ENCODE results near the gene DONSON.
A peak's percentile ranks its signal among the peaks of the same experiment; 100 is the strongest.

Gene DONSON

DNA sequence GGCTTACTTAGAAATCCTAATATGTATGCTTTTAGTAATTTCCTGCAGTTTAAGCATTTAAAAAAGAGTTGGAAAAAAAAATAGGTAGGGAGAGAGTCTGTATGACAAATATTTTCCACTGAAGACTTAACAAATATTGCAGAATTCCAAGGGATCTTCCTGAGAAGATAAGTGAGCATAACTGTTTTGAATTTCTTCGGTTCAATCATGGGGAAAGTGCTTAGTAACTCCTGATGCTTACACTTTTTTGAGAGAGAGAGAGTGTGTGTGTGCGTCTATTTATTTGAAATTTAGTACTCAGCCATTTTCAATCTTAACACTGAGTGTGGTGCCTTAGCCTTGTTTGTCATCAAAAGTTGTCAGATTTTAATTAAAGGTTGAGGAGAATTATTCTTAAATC is 27.1 kb downstream of the DONSON start:
- no peak for DNase-seq

- no peak for DNase-seq
These were observed 27.5 kb downstream of the DONSON start for GRCh38 chr21:33560965-33561364.

GRCh38 chr21:33559813-33560212 is 28.7 kb downstream of the DONSON start:
- no peak for DNase-seq

- DNase-seq: no peak
These were observed 29.6 kb downstream of the DONSON start for GRCh38 chr21:33558777-33559421.

GRCh38 chr21:33557447-33557846 is 31.0 kb downstream of the DONSON start:
- DNase-seq: no peak

DNA sequence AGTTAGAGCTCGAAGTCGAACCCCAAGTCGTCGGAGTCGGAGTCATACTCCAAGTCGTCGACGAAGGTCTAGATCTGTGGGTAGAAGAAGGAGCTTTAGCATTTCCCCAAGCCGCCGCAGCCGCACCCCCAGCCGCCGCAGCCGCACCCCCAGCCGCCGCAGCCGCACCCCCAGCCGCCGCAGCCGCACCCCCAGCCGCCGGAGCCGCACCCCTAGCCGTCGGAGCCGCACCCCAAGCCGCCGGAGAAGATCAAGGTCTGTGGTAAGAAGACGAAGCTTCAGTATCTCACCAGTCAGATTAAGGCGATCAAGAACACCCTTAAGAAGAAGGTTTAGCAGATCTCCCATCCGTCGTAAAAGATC is 33.5 kb downstream of the DONSON start:
- peak; percentile 22 for DNase-seq

DNA sequence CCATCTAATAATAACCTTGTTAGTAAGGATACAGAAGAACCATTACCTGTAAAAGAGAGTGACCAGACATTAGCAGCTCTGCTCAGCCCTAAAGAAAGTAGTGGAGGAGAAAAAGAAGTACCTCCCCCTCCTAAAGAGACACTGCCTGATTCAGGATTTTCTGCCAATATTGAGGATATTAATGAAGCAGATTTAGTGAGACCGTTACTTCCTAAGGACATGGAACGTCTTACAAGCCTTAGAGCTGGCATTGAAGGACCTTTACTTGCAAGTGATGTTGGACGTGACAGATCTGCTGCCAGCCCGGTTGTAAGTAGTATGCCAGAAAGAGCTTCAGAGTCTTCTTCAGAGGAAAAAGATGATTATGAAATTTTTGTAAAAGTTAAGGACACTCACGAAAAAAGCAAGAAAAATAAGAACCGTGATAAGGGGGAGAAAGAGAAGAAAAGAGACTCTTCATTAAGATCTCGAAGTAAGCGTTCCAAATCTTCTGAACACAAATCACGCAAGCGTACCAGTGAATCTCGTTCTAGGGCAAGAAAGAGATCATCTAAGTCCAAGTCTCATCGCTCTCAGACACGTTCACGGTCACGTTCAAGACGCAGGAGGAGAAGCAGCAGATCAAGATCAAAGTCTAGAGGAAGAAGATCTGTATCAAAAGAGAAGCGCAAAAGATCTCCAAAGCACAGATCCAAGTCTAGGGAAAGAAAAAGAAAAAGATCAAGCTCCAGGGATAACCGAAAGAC is 34.1 kb downstream of the DONSON start:
- no peak for DNase-seq

GRCh38 chr21:33552999-33553598 is 35.4 kb downstream of the DONSON start:
- no peak for DNase-seq

- no peak for DNase-seq
These were observed 36.1 kb downstream of the DONSON start for GRCh38 chr21:33552093-33552998.

DNA sequence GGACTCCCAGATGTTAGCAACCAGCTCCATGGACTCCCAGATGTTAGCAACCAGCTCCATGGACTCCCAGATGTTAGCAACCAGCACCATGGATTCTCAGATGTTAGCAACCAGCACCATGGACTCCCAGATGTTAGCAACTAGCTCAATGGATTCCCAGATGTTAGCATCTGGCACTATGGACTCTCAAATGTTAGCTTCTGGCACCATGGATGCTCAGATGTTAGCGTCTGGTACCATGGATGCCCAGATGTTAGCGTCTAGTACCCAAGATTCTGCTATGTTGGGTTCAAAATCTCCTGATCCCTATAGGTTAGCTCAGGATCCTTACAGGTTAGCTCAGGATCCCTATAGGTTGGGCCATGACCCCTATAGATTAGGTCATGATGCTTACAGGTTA is 36.8 kb downstream of the DONSON start:
- DNase-seq: no peak

DNA sequence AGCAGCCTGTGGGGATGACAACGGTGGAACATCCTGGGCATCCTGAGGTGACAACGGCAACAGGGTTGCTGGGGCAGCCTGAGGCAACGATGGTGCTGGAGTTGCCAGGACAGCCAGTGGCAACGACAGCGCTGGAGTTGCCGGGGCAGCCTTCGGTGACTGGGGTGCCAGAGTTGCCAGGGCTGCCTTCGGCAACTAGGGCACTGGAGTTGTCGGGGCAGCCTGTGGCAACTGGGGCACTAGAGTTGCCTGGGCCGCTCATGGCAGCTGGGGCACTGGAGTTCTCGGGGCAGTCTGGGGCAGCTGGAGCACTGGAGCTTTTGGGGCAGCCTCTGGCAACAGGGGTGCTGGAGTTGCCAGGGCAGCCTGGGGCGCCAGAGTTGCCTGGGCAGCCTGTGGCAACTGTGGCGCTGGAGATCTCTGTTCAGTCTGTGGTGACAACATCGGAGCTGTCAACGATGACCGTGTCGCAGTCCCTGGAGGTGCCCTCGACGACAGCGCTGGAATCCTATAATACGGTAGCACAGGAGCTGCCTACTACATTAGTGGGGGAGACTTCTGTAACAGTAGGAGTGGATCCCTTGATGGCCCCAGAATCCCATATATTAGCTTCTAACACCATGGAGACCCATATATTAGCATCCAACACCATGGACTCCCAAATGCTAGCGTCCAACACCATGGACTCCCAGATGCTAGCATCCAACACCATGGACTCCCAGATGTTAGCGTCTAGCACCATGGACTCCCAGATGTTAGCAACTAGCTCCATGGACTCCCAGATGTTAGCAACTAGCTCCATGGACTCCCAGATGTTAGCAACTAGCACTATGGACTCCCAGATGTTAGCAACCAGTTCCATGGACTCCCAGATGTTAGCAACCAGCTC is 37.5 kb downstream of the DONSON start:
- DNase-seq: no peak

DNA sequence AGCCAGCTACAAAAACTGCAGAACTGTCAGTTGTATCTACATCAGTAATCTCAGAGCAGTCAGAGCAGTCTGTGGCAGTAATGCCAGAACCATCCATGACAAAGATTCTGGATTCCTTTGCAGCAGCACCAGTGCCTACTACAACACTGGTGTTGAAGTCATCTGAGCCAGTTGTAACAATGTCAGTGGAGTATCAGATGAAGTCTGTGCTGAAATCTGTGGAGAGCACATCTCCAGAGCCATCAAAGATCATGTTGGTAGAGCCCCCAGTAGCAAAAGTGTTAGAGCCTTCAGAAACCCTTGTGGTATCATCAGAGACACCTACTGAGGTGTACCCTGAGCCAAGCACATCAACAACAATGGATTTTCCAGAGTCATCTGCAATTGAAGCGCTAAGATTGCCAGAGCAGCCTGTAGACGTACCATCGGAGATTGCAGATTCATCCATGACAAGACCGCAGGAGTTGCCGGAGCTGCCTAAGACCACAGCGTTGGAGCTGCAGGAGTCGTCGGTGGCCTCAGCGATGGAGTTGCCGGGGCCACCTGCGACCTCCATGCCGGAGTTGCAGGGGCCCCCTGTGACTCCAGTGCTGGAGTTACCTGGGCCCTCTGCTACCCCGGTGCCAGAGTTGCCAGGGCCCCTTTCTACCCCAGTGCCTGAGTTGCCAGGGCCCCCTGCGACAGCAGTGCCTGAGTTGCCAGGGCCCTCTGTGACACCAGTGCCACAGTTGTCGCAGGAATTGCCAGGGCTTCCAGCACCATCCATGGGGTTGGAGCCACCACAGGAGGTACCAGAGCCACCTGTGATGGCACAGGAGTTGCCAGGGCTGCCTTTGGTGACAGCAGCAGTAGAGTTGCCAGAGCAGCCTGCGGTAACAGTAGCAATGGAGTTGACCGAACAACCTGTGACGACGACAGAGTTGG is 38.4 kb downstream of the DONSON start:
- no peak for DNase-seq

GRCh38 chr21:33546086-33546485 is 42.4 kb downstream of the DONSON start:
- DNase-seq: peak; percentile 65

DNA sequence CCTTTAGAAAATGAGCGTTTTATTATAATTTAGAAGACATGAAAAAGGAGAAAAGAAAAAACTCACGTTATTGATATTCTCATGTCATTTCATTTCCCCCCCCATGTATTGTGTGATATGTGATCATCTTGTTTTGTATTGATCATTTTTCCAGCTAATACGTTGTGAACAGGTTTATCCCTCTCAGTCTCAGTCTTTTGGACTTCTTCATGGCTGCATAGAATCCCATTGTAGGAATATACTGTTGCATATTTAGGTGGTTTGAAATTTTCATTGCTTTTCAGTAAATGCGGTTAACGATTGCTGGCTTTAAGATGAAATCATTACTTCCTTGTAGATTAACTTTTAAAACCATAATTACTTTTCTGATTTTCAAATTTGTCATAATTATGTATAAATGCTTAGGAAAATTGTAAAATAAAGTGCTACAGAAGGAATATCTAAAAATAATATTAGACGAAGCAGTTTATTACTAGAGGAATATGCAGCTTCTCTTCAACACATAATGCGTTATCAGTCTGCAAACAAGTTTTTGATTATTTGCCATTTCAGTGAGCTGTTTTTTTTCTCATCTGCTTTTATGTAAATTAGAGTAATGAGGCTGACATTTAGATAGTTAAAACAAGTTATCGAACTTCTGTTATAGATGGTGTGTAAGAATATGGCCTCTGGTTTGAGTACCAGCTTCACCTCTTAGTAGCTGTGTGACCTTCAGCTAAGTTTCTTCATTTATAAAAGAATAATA is 43.9 kb downstream of the DONSON start:
- no peak for DNase-seq

- DNase-seq: peak; percentile 84
These were observed 44.9 kb downstream of the DONSON start for GRCh38 chr21:33543505-33544129.

GRCh38 chr21:33542640-33543504 is 45.6 kb downstream of the DONSON start, which contains the start of gene SON:
Gene SON, plus strand, starts transcription at chr21:33543038. Its CDS starts 55 bp downstream, at chr21:33543093.
- DNase-seq: peak; percentile 100

DNA sequence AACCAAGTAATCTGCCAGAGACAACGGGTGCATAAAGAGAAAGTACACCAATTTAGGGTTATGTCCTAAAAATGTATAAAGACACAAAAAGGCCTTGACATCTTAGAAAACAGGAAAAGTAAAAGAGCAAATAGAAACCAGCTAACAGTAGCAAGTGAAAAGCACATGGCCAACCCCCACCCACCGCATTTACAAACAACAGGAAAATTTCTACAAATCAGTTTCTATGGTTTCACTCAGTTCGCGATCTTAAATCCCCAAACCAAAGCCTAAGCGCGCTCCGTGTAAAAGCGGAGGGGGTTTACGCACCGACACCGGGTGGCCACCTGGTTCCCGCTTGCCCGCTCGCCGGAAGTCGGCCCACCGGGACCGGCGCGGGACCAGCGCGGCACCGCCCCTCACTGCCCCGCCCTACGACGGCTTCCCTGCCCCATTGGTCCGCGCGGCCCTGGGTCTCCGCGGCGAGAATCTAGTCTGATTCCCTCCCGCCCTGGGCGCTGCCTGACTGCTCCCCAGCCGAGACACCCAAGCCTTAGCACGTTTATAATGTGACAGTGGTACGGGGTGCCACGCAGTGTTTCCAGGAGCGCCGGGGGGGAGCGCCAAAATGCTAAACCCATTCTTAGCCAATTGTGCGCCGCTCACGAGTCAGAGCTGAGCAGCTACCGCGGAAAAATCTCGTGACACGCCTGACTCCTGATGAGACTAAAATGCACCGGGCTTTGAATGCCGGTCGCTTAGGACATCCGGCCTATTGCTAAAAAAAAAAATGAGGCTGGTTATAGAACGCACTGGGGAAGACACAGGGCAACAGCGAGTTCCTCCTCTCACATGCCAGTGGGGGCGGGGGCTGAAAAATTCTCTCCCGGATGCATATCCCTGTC is 46.5 kb downstream of the DONSON start, which contains the start of gene GART:
GART (minus strand) TSS at position 362 of the 884 bp plus-strand sequence. CDS start 2,802 bp downstream, outside the sequence.
- peak; percentile 95 for DNase-seq

Data from hematopoietic multipotent progenitor cell treated with erythropoietin and hydrocortisone succinate and interleukin-3 and kit ligand, for 4 days (in vitro differentiated cells).